Type B pancreatic cell (in vitro differentiated cells): ENCODE results near the gene TCF7L1. TPM values are rescaled to one million over a fixed set of nuclear protein-coding genes. Genes with fewer than 3 reads are reported as not detected.

Experiments
- DNase-seq: peaks from one replicate; pipeline ENCODE4 v3.0.0; 2021; ENCODE audit warnings: mixed read lengths; ENCODE audit not compliant: unreplicated experiment; ENCODE audit errors: extremely low spot score
- H3K27ac Mint-ChIP-seq: 2 replicates; pipeline ENCODE4 v1.8.0; 2021; ENCODE audit warnings: mild to moderate bottlenecking, mixed read lengths
- H3K27me3 Mint-ChIP-seq: 2 replicates; pipeline ENCODE4 v1.8.0; 2021; ENCODE audit warnings: mixed read lengths
- H3K36me3 Mint-ChIP-seq: 2 replicates; pipeline ENCODE4 v1.8.0; 2021; ENCODE audit warnings: mixed read lengths
- H3K4me1 Mint-ChIP-seq: one replicate; pipeline ENCODE4 v1.8.0; 2021; ENCODE audit warnings: mixed read lengths; ENCODE audit not compliant: unreplicated experiment
- H3K4me3 Mint-ChIP-seq: 2 replicates; pipeline ENCODE4 v1.8.0; 2021; ENCODE audit warnings: mild to moderate bottlenecking, mixed read lengths
- H3K9me3 Mint-ChIP-seq: 2 replicates; pipeline ENCODE4 v1.8.0; 2021; ENCODE audit warnings: mixed read lengths
- total RNA-seq: library from RNA; stranded (reverse); gene quantifications from 2 replicates; pipeline ENCODE4 v1.2.1, GENCODE V29; 2021; ENCODE audit warnings: low replicate concordance
- TF ChIP-seq, protein P1 (sequence below): fragments of 200-600 bp; sonication (generic); conservative IDR thresholded peaks from 2 replicates; pipeline ENCODE4 v1.5.0; 2021; ENCODE audit warnings: antibody characterized with exemption, mild to moderate bottlenecking

Gene TCF7L1
- total RNA-seq, 1 donor from 2014 or later: 32.4 TPM

DNA sequence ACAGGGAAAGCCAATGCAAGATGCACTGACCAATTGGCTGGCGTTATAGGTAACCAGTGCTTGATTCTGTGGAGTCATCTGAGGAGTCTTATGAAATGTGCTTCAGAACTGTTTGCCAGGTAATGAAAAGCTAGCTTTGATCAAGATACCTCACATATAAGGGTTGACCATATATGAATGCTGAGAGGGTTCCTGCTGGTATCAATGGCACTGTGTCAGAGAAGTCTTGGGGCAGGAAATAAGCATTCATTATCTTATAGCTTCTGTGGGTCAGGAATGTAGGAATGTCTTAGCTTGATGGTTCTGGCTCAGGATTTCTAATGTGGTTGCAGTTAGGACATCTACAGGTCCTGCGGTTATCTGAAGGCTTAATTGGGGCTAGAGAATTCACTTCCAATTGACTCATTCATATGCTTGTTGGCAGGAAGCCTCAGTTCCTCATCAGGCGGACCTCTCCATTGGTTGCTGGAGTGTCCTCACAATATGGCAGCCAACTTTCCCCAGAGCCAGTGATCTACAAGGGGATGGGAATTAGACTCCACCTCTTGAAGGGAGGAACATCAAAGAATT lies 22.1 kb upstream of the TCF7L1 start:
- peaks cover 5% of the 10 kb centered on the region for H3K9me3 Mint-ChIP-seq
- no peaks in the 10 kb centered on the region for H3K36me3 Mint-ChIP-seq
- no peak overlapping the region for H3K4me3 Mint-ChIP-seq
- no peak overlapping the region for H3K27ac Mint-ChIP-seq
- H3K4me1 Mint-ChIP-seq: no peaks in the 10 kb centered on the region
- no peak for DNase-seq
- TF ChIP-seq, protein P1, sequence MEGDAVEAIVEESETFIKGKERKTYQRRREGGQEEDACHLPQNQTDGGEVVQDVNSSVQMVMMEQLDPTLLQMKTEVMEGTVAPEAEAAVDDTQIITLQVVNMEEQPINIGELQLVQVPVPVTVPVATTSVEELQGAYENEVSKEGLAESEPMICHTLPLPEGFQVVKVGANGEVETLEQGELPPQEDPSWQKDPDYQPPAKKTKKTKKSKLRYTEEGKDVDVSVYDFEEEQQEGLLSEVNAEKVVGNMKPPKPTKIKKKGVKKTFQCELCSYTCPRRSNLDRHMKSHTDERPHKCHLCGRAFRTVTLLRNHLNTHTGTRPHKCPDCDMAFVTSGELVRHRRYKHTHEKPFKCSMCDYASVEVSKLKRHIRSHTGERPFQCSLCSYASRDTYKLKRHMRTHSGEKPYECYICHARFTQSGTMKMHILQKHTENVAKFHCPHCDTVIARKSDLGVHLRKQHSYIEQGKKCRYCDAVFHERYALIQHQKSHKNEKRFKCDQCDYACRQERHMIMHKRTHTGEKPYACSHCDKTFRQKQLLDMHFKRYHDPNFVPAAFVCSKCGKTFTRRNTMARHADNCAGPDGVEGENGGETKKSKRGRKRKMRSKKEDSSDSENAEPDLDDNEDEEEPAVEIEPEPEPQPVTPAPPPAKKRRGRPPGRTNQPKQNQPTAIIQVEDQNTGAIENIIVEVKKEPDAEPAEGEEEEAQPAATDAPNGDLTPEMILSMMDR: no peak
- no peaks in the 10 kb centered on the region for H3K27me3 Mint-ChIP-seq

DNA sequence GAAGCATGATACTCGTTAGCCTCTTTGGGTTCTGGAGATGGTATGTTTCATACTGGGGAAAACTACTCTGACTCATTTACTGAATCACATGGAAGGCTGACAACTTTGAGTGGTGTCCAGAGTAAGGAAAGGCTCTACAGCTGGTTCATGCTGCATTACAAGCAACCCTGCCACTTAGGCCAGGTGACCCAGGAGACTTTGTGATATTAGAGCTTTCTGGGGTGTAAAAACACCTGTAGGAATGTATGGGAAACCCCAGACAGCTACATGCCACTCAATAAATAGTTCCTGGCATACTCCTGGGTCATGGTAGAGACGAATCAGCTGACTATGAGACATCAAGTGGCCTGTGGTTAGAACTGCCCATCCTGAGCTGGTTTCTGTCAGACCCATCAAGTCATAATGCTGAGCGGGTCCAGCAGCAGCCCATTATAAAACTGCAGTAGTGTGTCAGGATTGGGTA lies 21.3 kb upstream of the TCF7L1 start:
- H3K27me3 Mint-ChIP-seq: no peaks in the 10 kb centered on the region
- peaks cover 5% of the 10 kb centered on the region for H3K9me3 Mint-ChIP-seq
- no peaks in the 10 kb centered on the region for H3K36me3 Mint-ChIP-seq
- DNase-seq: no peak
- TF ChIP-seq, protein P1: no peak
- no peak overlapping the region for H3K27ac Mint-ChIP-seq
- no peak overlapping the region for H3K4me3 Mint-ChIP-seq
- no peaks in the 10 kb centered on the region for H3K4me1 Mint-ChIP-seq

DNA sequence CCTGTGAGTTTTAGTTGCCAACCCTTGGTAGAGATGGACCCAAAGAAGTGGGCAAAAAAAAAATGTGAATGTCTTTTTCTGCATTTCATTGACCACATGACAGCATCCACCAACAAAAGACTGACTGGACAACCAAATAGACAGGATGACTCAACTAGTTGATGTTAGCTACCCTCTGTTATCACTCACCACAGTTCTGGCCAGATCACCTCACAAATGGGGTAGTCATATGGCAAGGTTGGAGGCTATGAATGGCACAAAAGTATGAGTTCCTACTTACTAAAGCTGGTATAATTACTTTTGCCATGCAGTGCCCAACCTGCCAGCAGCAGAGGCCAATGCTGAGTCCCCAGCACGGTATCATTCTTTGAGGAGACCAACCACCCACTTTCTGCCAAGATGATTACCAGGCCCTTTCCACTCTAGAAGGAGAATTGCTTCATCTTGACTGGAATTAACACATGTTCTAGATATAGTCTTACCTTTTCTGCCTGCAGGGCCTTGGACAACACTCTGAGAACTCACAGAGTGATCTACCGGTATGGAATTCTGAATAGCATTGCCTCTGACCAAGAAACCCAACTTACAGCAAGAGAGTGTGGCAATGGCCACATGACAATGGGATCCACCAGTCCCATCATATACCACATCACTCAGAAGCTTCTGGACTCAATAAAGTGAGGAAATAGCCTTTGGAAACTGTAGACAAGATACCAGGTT lies 20.1 kb upstream of the TCF7L1 start:
- peaks cover 5% of the 10 kb centered on the region for H3K9me3 Mint-ChIP-seq
- no peak overlapping the region for H3K4me3 Mint-ChIP-seq
- no peak for DNase-seq
- H3K27ac Mint-ChIP-seq: no peak overlapping the region
- H3K27me3 Mint-ChIP-seq: no peaks in the 10 kb centered on the region
- TF ChIP-seq, protein P1: no peak
- H3K4me1 Mint-ChIP-seq: no peaks in the 10 kb centered on the region
- no peaks in the 10 kb centered on the region for H3K36me3 Mint-ChIP-seq

DNA sequence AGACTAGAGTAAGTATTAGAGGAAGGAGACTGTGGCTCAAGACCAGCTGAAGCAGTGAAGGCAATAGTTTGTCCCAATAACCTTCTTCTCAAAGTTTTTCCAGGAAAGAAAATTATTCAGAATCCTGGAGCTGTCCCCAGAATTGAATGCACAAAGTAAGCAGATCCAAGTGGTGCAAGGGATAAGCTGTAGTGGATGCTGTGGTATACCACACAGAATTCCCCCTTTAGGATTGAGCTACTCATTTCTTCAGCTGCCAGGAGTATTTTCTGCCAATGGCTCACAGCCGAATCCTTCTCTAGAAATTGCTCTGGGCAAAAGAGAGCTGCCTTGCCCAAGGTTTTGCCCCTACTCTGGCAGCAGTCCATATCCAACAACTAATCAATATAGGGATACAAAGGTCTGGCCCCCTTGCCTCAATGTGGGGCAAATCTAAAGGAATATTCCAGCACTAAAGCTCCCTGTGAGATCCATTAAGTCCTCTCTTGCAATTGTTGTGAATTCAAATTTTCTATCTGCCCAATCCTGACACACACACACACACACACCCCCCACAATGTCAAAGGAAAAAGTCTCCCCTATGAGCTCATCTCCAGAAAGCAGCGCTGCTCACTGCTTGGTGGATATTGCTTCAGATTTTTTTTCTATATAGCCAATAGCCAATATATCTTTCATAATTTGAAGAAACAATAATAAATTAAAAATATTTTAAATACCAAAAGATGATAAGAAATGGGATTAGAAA lies 18.4 kb upstream of the TCF7L1 start:
- Mint-ChIP-seq H3K36me3 (no peaks in the 10 kb centered on the region), H3K4me1 (no peaks in the 10 kb centered on the region), H3K27ac (no peak overlapping the region), H3K27me3 (no peaks in the 10 kb centered on the region), H3K4me3 (no peak overlapping the region), H3K9me3 (peaks cover 5% of the 10 kb centered on the region)
- DNase-seq: no peak
- TF ChIP-seq, protein P1: no peak

DNA sequence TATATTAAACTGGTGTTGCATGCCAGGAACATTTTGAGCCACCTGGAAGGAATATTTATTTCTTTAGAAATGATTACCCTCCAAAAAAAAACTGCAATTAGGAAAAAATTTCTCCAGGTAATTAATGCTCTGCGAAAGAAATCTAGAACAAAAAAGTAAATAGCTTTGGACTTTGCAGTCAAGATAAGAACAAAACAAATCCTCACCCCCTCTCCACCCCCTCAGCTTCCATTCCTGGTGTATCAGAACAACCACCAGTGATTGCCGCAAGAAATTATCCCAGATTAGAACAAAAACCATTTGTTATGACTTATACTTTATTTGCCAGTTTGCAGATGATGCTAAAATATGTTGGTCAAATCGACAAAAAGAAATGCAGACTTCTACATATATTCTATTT lies 17.0 kb upstream of the TCF7L1 start:
- no peaks in the 10 kb centered on the region for H3K36me3 Mint-ChIP-seq
- no peak for DNase-seq
- no peaks in the 10 kb centered on the region for H3K27me3 Mint-ChIP-seq
- H3K4me1 Mint-ChIP-seq: no peaks in the 10 kb centered on the region
- H3K27ac Mint-ChIP-seq: no peak overlapping the region
- peaks cover 5% of the 10 kb centered on the region for H3K9me3 Mint-ChIP-seq
- TF ChIP-seq, protein P1: no peak
- H3K4me3 Mint-ChIP-seq: no peak overlapping the region
